Right hindlimb (tissue), 1 donor: ENCODE measurements around the gene B3GALNT2.
"Not testable (repeated sequence)": the region's sequence is repeated elsewhere in the genome, so short reads cannot be mapped to it uniquely, and the experiment has no call there.

Experiments
- DNase-seq: peaks from one replicate; pipeline ENCODE4 v3.0.0-alpha.2; 2018

Gene B3GALNT2

DNA sequence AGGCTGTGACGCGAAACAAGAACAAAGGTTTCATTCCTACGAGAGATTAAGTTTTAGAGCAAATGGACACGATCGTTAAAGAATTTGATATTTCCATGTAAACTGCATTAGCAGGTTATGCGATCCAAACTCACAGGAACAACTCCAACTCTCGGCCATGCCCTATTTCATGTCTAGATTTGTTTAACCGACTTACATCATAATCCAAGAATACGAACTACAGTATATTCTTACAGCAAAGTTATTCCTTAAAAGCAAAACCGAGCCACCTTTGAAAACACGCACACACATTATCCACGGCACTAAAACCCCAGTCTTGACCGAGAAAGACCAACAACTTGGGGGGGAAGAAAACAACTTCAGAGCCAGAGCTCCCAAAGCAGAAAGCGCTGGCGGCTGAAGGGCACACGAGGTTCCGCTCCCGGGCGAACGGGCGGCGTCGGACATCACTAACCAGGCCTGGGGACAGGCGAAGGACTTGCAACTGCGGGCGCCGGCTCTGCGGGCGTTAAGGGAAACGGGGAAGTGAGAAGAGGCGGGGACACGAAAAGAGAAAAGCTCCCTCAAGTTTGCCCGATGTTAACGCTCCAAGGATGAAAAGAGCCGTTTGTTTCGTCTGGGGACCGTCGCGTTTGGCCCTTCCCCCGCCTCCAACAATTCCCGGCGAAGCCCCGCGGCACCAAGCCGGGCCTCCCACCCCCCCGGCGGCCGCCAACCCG, 690 bp downstream of the B3GALNT2 start:
- peak; percentile 67 for DNase-seq

GRCh38 chr1:235502601-235503402, 1.4 kb downstream of the B3GALNT2 start:
- no peak for DNase-seq

GRCh38 chr1:235500971-235501540, 3.2 kb downstream of the B3GALNT2 start:
- no peak for DNase-seq

DNA sequence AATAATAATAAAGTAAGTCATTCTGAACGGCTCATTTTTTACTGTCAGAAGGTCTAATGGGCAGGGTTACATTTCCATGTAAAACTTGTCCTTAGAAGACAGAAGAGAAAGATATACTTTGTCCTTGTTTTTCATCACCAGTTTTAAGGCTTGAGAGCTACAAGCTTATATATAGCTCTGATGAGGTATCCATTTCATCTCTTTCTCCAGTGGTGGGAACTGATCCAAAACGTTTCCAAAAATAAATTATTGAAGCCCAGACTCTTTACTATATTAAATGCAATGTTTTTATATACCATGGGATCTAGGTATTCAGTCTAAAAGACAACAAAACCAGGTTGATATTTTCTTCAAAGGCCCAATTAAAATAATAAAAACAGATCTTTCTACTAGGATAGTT, 8.7 kb downstream of the B3GALNT2 start:
- no peak for DNase-seq

DNA sequence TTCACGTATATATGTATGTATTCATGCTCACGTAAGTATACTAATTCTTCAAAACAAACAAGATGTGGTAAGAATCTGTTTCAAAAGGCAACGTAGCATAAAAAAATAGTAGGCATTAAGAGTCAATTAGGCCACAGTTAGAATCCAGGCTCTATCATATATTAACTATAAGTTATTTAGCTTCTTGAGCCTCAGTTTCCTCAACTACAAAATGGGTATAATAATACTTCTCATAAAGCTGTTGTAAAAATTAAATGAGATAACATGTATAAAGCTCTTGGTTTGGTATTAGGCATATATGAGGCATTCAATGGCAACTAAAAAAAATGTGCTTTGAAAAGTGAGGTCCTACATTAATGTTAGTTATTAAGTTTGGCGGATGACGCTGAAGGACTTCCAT, 9.2 kb downstream of the B3GALNT2 start:
- DNase-seq: no peak

GRCh38 chr1:235494531-235494930, 9.7 kb downstream of the B3GALNT2 start:
- DNase-seq: no peak

DNA sequence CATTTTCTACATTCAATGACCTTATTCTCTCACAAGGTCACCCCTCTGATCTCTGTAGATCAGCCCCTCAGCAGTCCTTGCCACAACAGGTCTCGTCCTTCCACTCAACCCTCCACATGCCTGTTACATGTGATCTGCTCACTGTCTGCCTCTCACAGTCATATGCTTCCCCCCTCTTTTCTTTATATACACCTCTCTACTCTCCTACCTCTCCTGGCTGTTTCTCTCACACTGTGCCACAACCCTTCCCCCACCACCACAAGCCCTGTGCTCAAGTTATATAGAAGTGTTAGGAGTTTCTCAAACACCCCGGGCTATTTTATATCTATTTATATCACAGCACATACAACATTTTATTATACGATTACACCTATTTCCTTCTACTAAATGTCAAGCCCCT, 12.6 kb downstream of the B3GALNT2 start:
- DNase-seq: no peak

- DNase-seq: no peak
Measured at GRCh38 chr1:235486321-235486720, 17.9 kb downstream of the B3GALNT2 start.

GRCh38 chr1:235485558-235485957, 18.7 kb downstream of the B3GALNT2 start:
- no peak for DNase-seq

DNA sequence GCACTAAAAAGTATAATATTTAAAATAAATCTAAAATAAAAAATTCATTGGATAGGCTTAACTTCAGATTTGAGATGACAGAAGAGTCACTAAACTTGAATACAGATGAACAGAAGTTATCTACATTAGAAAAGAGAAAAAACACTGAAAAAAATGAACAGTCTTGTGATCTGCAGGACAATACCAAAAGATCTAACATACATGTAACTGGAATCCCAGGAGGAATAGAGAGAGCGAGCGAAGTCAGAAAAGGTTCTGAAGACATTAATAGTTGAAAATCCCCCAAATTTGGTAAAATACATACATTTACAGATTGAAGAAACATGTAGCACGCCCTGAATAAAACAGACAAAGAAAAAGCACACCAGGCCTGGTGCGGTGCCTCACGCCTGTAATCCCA, 21.2 kb downstream of the B3GALNT2 start:
- no peak for DNase-seq

GRCh38 chr1:235473806-235474205, 30.4 kb downstream of the B3GALNT2 start:
- DNase-seq: no peak

DNA sequence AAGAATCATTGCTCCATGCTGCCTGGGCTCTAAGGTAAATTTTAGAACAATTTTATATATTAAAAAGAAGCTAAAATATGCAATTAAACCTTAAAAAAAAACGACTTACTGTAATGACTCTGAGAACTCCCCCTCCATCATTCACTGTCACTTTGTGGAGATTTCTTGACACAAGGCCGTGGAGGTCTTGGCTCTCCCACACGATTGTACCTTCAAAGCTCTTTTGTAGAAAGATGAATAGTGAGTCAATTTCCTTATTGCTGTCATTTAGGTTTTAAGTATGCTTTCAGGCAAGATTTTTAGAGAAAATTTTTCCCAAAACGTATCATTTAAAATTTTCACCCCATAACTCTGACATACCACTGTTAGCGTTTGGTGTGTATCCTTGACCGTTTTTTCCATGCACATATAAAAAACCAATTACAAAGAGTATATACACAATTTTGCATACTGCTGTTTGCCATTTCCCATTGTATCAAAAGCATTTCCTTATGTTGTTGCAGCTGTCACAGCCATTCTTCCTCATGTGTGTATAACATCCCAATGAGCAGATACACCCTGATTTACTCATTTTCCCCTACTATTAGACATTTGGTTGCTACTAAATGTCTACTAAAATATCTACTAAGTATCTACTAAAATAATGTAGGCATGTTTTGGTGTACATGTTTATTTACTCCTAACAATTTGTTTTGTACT, 33.4 kb downstream of the B3GALNT2 start:
- no peak for DNase-seq

GRCh38 chr1:235469897-235470296, 34.4 kb downstream of the B3GALNT2 start:
- DNase-seq: not testable (repeated sequence)

- DNase-seq: no peak
Measured at GRCh38 chr1:235468970-235469369, 35.3 kb downstream of the B3GALNT2 start.

DNA sequence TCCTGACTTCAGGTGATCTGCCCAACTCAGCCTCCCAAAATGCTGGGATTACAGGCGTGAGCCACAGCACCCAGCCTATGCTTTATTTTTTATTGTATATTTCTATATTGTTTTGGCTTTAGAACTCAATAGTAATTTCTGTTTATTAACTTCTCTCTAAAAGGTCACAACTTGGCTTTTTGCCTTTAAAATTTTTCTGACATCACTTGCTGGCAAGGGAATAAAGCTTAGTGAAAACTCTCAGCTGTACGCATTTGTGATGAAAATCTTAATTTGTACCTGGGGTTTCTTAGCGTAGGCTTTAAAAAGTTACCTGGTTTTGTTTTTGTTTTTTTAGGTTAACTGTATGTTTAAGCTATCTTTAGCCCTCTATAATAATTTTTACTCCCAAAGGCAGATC, 36.2 kb downstream of the B3GALNT2 start:
- DNase-seq: no peak

DNA sequence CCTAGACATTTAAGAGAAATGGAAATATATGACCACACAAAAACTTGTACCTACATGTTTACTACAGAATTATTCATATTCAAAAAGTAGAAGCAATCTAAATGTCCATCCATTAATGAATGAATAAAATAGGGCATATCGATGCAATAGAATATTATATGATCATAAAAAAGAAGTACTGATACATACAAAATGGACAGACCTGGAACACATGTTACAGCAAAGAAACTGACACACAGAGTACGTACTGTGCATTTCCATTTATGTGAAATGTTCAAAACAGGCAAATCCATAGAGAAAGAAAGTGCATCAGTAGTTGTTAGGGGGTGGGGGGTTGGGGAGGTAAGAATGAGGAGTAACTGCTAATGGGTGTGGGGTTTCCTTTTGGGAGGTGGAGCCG, 39.2 kb downstream of the B3GALNT2 start:
- no peak for DNase-seq

DNA sequence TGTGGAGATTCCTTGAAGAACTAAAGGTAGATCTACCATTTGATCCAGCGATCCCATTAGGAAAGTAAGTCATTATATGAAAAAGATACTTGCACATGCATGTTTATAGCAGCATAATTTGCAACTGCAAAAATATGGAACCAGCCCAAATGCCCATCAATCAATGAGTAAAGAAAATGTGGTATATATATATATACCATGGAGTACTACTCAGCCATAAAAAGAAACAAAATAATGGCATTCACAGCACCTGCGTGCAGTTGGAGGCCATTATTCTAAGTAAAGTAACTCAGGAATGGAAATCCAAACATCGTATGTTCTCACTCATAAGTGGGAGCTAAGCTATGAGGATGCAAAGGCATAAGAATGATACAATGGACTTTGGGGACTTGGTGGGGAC, 41.4 kb downstream of the B3GALNT2 start:
- DNase-seq: not testable (repeated sequence)

DNA sequence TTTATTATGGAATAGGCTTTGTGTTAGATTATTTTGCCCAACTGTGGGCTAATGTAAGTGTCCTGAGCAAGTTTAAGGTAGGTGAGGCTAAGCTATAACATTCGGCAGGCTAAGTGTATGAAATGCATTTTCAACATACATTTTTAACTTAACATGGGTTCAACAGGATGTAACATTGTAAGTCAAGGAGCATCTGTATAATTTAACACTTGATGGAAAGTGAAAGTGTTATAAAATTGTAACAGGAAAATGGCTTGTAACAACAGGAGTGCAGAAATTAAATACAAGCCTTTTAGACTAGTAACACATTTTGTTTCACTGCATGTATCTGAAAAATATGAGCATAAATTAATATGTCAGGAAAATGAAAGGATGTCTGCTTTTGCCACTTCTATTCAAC, 42.3 kb downstream of the B3GALNT2 start:
- no peak for DNase-seq

DNA sequence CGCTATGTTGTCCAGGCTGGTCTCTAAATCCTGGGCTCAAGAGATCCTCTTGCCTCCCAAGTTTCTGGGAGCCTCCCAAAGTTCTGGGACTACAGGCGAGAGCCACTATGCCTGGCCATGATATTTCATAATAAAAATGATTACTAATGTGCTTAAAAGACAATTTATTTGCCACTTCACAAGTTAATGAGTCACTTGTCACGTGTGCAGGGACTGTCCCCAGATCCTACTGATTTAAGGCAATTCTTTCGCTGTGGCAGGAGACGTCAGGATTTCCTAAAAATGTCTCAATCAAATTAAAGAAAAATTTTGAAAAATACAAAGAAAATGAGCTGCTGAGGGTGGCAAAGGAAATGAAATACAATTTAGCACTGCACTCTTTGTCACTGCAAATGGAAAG, 43.5 kb downstream of the B3GALNT2 start:
- no peak for DNase-seq

DNA sequence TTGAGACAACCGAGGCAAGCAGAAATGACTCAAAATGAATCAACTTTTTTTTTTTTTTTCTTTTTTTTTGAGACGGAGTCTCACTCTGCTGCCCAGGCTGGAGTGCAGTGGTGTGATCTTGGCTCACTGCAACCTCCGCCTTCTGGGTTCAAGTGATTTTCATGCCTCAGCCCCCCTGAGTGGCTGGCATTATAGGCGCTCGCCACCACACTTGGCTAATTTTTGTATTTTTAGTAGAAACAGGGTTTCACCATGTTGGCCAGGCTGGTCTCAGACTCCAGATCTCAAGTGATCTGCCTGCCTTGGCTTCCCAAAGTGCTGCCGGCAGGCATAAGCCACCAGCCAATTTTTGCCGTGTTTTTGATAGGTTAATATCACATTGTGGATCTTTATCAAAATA, 46.4 kb downstream of the B3GALNT2 start:
- not testable (repeated sequence) for DNase-seq

- no peak for DNase-seq
Measured at GRCh38 chr1:235455823-235456222, 48.4 kb downstream of the B3GALNT2 start.

- no peak for DNase-seq
Measured at GRCh38 chr1:235455097-235455496, 49.2 kb downstream of the B3GALNT2 start.

GRCh38 chr1:235454021-235454420, 50.2 kb downstream of the B3GALNT2 start:
- no peak for DNase-seq
